ENCODE measurements around the gene PERCC1. TPM values are rescaled to one million over a fixed set of nuclear protein-coding genes. Genes with fewer than 3 reads are reported as not detected.

The PERCC1 gene
- total RNA-seq, 2 experiments from 2014 or later, result not detected

- H3K9me2 ChIP-seq (ENCODE audit: insufficient read depth, low read length), result no peaks in the 10 kb centered on the region
- no peak for DNase-seq (ENCODE audit: low spot score)
- TF ChIP-seq CTCF (conservative IDR thresholded peaks at IDR 0.05; ENCODE audit: low read length) (no peak), EZH2phosphoT487 (IDR thresholded peaks at IDR 0.05; ENCODE audit: borderline replicate concordance, low read depth, low read length) (no peak)
- BruUV-seq (replicated peaks), result no TSS peak
- H3K36me3 ChIP-seq (ENCODE audit: insufficient read depth, low read length), result no peaks in the 10 kb centered on the region
- no peak overlapping the region for H3K4me3 ChIP-seq (ENCODE audit: low read depth, low read length, poor library complexity, severe bottlenecking)
- no peak overlapping the region for H2AFZ ChIP-seq (ENCODE audit: low read length)
- H4K20me1 ChIP-seq (ENCODE audit: insufficient read depth, low read length), result no peaks in the 10 kb centered on the region
- H3K4me1 ChIP-seq (ENCODE audit: insufficient read depth, low read length, poor library complexity, severe bottlenecking), result peaks cover 4% of the 10 kb centered on the region
- ChIA-PET POLR2A (no interaction called here), CTCF (ENCODE audit: unreplicated experiment) (no interaction called here)
- intact Hi-C loops (cut with micrococcal nuclease; ENCODE audit: unreplicated experiment), result loop anchor here (10.0 kb wide), 1 partner anchor 189 kb away; the partner anchor contains the start of genes CRAMP1 and IFT140
- no peak overlapping the region for H3K27ac ChIP-seq (ENCODE audit: low read depth, low read length, poor library complexity, severe bottlenecking)
- H3K79me2 ChIP-seq (ENCODE audit: insufficient read depth, low read depth, low read length), result no peaks in the 10 kb centered on the region
- H3K4me2 ChIP-seq (ENCODE audit: low read length), result no peak overlapping the region
- H3K9me3 ChIP-seq (ENCODE audit: low read length), result peaks cover 5% of the 10 kb centered on the region; the same call in 1 of the 2 replicates
These were observed 5.1 kb upstream of the PERCC1 start for GRCh38 chr16:1425616-1426370.

- CTCF ChIA-PET (ENCODE audit: unreplicated experiment), result no interaction called here
- H3K4me1 ChIP-seq (ENCODE audit: insufficient read depth, low read length, poor library complexity, severe bottlenecking), result peaks cover 4% of the 10 kb centered on the region
These were observed 4.0 kb upstream of the PERCC1 start for GRCh38 chr16:1426734-1427471.

More at GRCh38 chr16:1426734-1427471, 4.0 kb upstream of the PERCC1 start:
- H3K9me3 ChIP-seq (ENCODE audit: low read length), result peaks cover 3% of the 10 kb centered on the region; the same call in 1 of the 2 replicates
- no peaks in the 10 kb centered on the region for H3K36me3 ChIP-seq (ENCODE audit: insufficient read depth, low read length)
- DNase-seq (ENCODE audit: low spot score), result no peak
- no peak overlapping the region for H3K27ac ChIP-seq (ENCODE audit: low read depth, low read length, poor library complexity, severe bottlenecking)
- POLR2A ChIA-PET, result no interaction called here
- intact Hi-C loops (cut with micrococcal nuclease; ENCODE audit: unreplicated experiment), result loop anchor here (10.0 kb wide), 1 partner anchor 188 kb away; the partner anchor contains the start of genes CRAMP1 and IFT140
- TF ChIP-seq EZH2phosphoT487 (IDR thresholded peaks at IDR 0.05; ENCODE audit: borderline replicate concordance, low read depth, low read length), result no peak
- TF ChIP-seq CTCF (conservative IDR thresholded peaks at IDR 0.05; ENCODE audit: low read length), result no peak
- H3K4me2 ChIP-seq (ENCODE audit: low read length), result no peak overlapping the region
- BruUV-seq (replicated peaks), result no TSS peak
- H3K79me2 ChIP-seq (ENCODE audit: insufficient read depth, low read depth, low read length), result no peaks in the 10 kb centered on the region
- H3K9me2 ChIP-seq (ENCODE audit: insufficient read depth, low read length), result no peaks in the 10 kb centered on the region
- no peak overlapping the region for H2AFZ ChIP-seq (ENCODE audit: low read length)
- no peak overlapping the region for H3K4me3 ChIP-seq (ENCODE audit: low read depth, low read length, poor library complexity, severe bottlenecking)
- H4K20me1 ChIP-seq (ENCODE audit: insufficient read depth, low read length), result no peaks in the 10 kb centered on the region

Measured in OCI-LY7 (cell line).